Astrocyte (in vitro differentiated cells and primary cell): ENCODE measurements around the gene TMEM222. TPM values are rescaled to one million over a fixed set of nuclear protein-coding genes. Genes with fewer than 3 reads are reported as not detected.

Experiments used
- DNase-seq: peaks from one replicate; pipeline ENCODE4 v3.0.0-alpha.2; 2010; ENCODE audit warnings: low read depth
- FAIRE-seq: peaks from 2 replicates; lab custom pipeline; 2011; peaks lifted over from hg19 to GRCh38; lab: Jason Lieb, UNC
- H2AFZ ChIP-seq: 2 replicates; pipeline ENCODE4 v1.6.0; 2012; ENCODE audit warnings: low read depth, low read length, inconsistent platforms
- H3K27ac ChIP-seq: 2 replicates; pipeline ENCODE4 v1.5.1; 2011; ENCODE audit warnings: low read depth, low read length, inconsistent platforms
- H3K27me3 ChIP-seq: 2 replicates; pipeline ENCODE4 v1.6.0; 2011; ENCODE audit warnings: low read length, inconsistent platforms; ENCODE audit not compliant: insufficient read depth
- H3K36me3 ChIP-seq: 2 replicates; pipeline ENCODE4 v1.5.1; 2011; ENCODE audit warnings: low read length, inconsistent platforms; ENCODE audit not compliant: insufficient read depth
- H3K4me1 ChIP-seq: 2 replicates; pipeline ENCODE4 v1.5.1; 2011; ENCODE audit warnings: low read length, inconsistent platforms; ENCODE audit not compliant: insufficient read depth
- H3K4me2 ChIP-seq: 2 replicates; pipeline ENCODE4 v1.6.0; 2012; ENCODE audit warnings: low read length, inconsistent platforms
- H3K4me3 ChIP-seq: 2 replicates; pipeline ENCODE4 v1.5.1; 2011; ENCODE audit warnings: low read depth, mild to moderate bottlenecking, low read length, inconsistent platforms; ENCODE audit not compliant: insufficient read depth
- H3K79me2 ChIP-seq: 2 replicates; pipeline ENCODE4 v1.6.0; 2012; ENCODE audit warnings: mild to moderate bottlenecking, low read length, inconsistent platforms; ENCODE audit not compliant: insufficient read depth
- H3K9ac ChIP-seq: 2 replicates; pipeline ENCODE4 v1.6.0; 2012; ENCODE audit warnings: mild to moderate bottlenecking, low read length, inconsistent platforms
- H3K9me3 ChIP-seq: 2 replicates; pipeline ENCODE4 v1.5.1; 2012; ENCODE audit warnings: low read depth, mild to moderate bottlenecking, low read length, inconsistent platforms; ENCODE audit not compliant: insufficient read depth
- H4K20me1 ChIP-seq: 2 replicates; pipeline ENCODE4 v1.6.0; 2012; ENCODE audit warnings: low read length, inconsistent platforms; ENCODE audit not compliant: insufficient read depth
- H3K27ac Mint-ChIP-seq: one replicate; pipeline ENCODE4 v1.8.0; 2021; ENCODE audit warnings: mild to moderate bottlenecking, mixed read lengths; ENCODE audit not compliant: unreplicated experiment
- H3K27me3 Mint-ChIP-seq: one replicate; pipeline ENCODE4 v1.8.0; 2021; ENCODE audit warnings: low read depth, mixed read lengths; ENCODE audit not compliant: unreplicated experiment
- H3K36me3 Mint-ChIP-seq: one replicate; pipeline ENCODE4 v1.8.0; 2021; ENCODE audit warnings: low read depth, mixed read lengths; ENCODE audit not compliant: unreplicated experiment
- H3K4me1 Mint-ChIP-seq: one replicate; pipeline ENCODE4 v1.8.0; 2021; ENCODE audit warnings: low read depth, mixed read lengths; ENCODE audit not compliant: unreplicated experiment
- H3K4me3 Mint-ChIP-seq: one replicate; pipeline ENCODE4 v1.8.0; 2021; ENCODE audit warnings: mild to moderate bottlenecking, moderate library complexity, mixed read lengths; ENCODE audit not compliant: unreplicated experiment
- H3K9me3 Mint-ChIP-seq: one replicate; pipeline ENCODE4 v1.8.0; 2021; ENCODE audit warnings: mild to moderate bottlenecking, mixed read lengths; ENCODE audit not compliant: unreplicated experiment
- CTCF ChIP-seq: IDR thresholded peaks from 2 replicates; pipeline ENCODE4 v1.5.1; 2011; ENCODE audit warnings: low read depth, mild to moderate bottlenecking, inconsistent platforms, low read length, moderate library complexity; ENCODE audit not compliant: insufficient read depth
- EZH2 ChIP-seq: IDR thresholded peaks from 2 replicates; pipeline ENCODE4 v1.6.1; 2012; ENCODE audit warnings: mild to moderate bottlenecking, low read length, inconsistent platforms; ENCODE audit not compliant: insufficient read depth
- total RNA-seq: library from RNA; stranded (reverse); gene quantifications from 2 replicates; pipeline ENCODE4 v1.2.1, GENCODE V29; 2021

The TMEM222 gene
- total RNA-seq, 1 donor from 2014 or later: 46.0 TPM

GRCh38 chr1:27360159-27361043, 38.4 kb downstream of the TMEM222 start:
- no peak overlapping the region for H3K27ac ChIP-seq

GRCh38 chr1:27361044-27361402, 39.1 kb downstream of the TMEM222 start:
- H3K4me3 ChIP-seq: no peak overlapping the region
- Mint-ChIP-seq H3K4me1 (peaks cover 2% of the 10 kb centered on the region), H3K27ac (no peak overlapping the region)

More at GRCh38 chr1:27360159-27361043, 38.4 kb downstream of the TMEM222 start:
- peak overlapping the region; percentile 60 for H2AFZ ChIP-seq
- no peaks in the 10 kb centered on the region for H4K20me1 ChIP-seq
- H3K36me3 Mint-ChIP-seq: peaks cover 37% of the 10 kb centered on the region
- H3K9ac ChIP-seq: no peak overlapping the region
- H3K9me3 Mint-ChIP-seq: no peaks in the 10 kb centered on the region
- peaks cover 33% of the 10 kb centered on the region for H3K27me3 Mint-ChIP-seq
- H3K4me2 ChIP-seq: peak overlapping the region; percentile 71
- H3K4me1 ChIP-seq: peaks cover 7% of the 10 kb centered on the region
- H3K27me3 ChIP-seq: no peaks in the 10 kb centered on the region
- H3K4me3 ChIP-seq: no peak overlapping the region
- H3K4me3 Mint-ChIP-seq: no peak overlapping the region
- DNase-seq: no peak
- no peak overlapping the region for H3K27ac Mint-ChIP-seq
- no peaks in the 10 kb centered on the region for H3K9me3 ChIP-seq
- FAIRE-seq: no peak
- peaks cover 2% of the 10 kb centered on the region for H3K4me1 Mint-ChIP-seq
- peaks cover 3% of the 10 kb centered on the region for H3K36me3 ChIP-seq
- no peaks in the 10 kb centered on the region for H3K79me2 ChIP-seq
- TF ChIP-seq CTCF: no peak
- no peak for TF ChIP-seq EZH2

More at GRCh38 chr1:27361044-27361402, 39.1 kb downstream of the TMEM222 start:
- Mint-ChIP-seq H3K36me3 (peaks cover 32% of the 10 kb centered on the region), H3K9me3 (no peaks in the 10 kb centered on the region), H3K4me3 (peak overlapping the region; percentile 45), H3K27me3 (peaks cover 30% of the 10 kb centered on the region)
- no peak overlapping the region for H3K9ac ChIP-seq
- FAIRE-seq (no peak), DNase-seq (no peak)
- H3K27me3 ChIP-seq: no peaks in the 10 kb centered on the region
- H2AFZ ChIP-seq: peak overlapping the region; percentile 60
- H3K4me1 ChIP-seq: peaks cover 7% of the 10 kb centered on the region
- H3K79me2 ChIP-seq: no peaks in the 10 kb centered on the region
- H3K9me3 ChIP-seq: no peaks in the 10 kb centered on the region
- no peaks in the 10 kb centered on the region for H4K20me1 ChIP-seq
- H3K27ac ChIP-seq: no peak overlapping the region
- peaks cover 1% of the 10 kb centered on the region for H3K36me3 ChIP-seq
- TF ChIP-seq CTCF: no peak
- no peak for TF ChIP-seq EZH2
- H3K4me2 ChIP-seq: no peak overlapping the region
